HG03095 (cell line): ENCODE measurements around the gene RASSF8.

Experiments
- ATAC-seq: cut with Tn5 transposase; IDR thresholded peaks from one replicate; pipeline ENCODE4 v1.9.1; 2021; ENCODE audit warnings: moderate library complexity; ENCODE audit not compliant: unreplicated experiment

RASSF8 gene

DNA sequence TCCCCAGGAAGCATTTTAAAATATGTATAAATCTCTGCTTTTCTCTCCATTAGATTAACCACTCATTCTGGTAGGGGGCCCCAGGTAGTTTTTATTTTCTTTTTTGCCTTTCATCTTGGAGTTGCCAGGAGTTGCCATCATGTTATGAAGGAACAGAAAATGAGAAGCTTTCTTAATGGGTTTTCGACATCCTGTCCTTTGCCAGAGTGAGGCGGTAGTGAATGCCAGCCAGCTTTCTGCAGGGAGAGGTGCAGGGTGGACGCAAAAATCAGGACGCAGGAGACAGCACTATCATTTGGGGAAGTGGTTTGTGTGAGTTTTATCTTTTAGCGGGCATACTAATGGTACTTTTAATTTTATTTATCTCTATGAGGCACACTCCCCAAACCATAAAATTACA is 1.7 kb downstream of the RASSF8 start:
- no peak for ATAC-seq

- ATAC-seq, result no peak
Measured at GRCh38 chr12:25960961-25961360, 2.5 kb downstream of the RASSF8 start.

DNA sequence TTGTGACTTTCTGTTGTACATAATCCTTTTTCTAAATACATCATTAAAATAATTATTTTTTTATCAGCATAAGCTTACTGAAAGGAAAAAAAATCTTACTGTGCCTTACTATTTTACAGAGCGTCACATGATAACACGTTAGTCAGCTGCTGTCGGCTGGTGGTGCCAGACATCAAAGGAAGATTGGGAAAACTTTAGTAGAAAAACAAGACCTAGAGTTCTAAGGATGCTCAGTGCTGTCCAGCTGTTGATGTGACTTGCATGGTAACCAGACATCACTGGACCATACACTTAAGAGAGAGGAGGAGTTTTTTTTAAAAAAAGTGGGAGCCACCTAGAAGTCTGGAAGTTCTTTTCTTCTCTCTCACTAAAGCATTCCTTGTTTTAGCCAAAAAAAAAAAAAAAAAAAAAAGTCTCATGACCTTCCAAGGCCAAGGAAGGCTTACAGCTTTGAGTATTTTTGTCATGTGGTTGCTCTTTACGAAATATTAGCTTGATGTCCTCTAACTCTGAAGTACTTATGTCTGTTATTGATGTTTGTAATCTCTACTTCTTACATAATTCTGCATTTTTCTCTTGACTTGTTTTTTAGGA is 4.5 kb downstream of the RASSF8 start:
- no peak for ATAC-seq

GRCh38 chr12:25965682-25966081 is 7.2 kb downstream of the RASSF8 start:
- ATAC-seq, result no peak

DNA sequence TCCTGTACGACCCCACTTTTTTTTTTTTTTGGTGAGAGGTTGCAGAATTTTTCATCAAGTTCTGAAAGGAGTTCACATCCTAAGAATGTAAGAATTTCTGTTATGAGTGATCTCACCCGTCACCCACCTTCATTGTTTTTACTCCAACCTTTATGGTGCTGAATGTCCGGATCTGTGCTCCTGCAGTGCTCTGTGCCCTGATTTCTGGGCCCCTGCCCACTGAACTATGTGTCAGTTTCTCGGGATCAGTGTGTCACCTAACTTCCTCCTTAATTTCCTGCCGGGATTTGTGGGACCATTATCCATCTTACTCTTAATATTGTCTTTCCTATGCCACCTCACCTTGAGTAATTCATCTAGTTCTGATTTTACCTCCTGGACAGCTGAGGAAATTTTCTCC is 11.6 kb downstream of the RASSF8 start:
- ATAC-seq, result no peak

GRCh38 chr12:25970916-25971653 is 12.6 kb downstream of the RASSF8 start:
- ATAC-seq, result no peak

GRCh38 chr12:25971654-25972041 is 13.2 kb downstream of the RASSF8 start:
- no peak for ATAC-seq

GRCh38 chr12:25972783-25973182 is 14.3 kb downstream of the RASSF8 start:
- no peak for ATAC-seq

DNA sequence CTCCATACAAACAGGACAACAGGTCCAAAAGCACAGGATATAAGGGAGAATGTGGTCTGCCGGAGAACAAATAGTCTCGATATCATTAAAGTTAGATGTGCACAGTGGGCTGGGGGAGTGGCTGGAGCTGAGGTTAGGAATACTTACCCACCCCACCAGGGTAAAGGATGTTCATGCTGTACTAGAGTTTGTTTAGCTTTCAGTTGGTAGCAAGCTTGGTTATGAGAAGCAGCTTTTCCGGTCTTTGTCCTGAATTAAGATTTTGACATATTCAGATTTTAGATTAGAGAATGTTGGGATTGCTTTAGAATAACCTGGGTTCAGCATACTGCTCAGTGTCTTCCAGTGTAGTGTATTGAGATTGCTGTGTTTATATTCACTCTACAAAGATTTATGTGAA is 16.7 kb downstream of the RASSF8 start:
- no peak for ATAC-seq

GRCh38 chr12:25975682-25976081 is 17.2 kb downstream of the RASSF8 start:
- no peak for ATAC-seq

DNA sequence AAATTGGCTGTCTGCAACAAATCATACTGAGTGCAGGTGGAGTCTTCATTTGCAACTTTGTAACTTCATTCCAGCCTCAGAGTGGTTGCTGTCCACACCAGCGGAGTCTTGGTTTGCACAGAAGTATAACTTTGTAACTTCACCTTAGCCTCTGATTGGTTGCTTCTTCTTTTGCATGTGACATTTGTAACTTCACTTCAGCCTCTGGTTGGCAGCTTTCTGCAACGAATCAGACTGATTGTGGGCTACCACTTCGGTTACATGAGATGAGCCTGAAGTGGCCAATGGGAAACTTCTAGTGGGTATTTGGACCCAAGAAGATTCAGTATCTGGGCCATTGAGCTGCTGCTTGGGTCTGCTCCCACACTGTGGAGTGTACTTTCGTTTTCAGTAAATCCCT is 17.8 kb downstream of the RASSF8 start:
- ATAC-seq, result no peak

DNA sequence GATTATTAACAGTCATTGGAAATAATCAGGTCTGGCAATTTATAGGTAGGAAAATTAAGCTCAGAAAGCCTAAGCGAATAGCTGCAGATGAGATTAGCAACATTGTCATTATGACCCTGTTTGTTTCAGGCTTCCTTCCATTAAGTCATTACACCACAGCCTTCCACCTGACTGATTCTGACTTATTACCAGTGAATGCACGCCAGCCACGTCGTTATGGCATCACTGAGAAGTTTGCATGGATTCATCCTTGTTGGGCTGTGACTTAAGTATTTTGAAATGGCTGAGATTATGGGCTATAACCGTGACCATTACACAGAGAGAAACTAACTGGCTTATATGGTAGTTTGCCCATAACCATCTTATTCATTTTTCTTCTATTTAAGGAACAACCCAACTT is 18.6 kb downstream of the RASSF8 start:
- no peak for ATAC-seq

DNA sequence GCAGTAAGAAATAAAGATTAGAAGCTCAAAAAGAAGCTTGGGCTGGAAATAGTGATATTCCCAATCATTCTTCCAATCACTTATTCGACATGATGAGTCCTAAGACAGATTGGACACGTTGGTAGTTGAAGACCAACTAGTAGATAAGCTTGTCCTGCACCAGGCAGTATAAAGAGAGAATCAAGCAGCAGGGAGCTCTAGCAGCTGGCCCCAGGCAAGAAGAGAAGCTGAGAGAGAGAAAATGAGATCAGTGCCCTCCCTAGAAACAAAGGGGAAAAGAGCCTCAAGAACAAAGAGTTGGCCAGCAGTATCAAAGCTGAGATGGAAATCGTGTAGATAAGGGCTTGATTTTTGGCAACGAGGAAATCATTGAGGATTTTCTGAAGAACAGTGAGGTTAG is 20.6 kb downstream of the RASSF8 start:
- no peak for ATAC-seq

DNA sequence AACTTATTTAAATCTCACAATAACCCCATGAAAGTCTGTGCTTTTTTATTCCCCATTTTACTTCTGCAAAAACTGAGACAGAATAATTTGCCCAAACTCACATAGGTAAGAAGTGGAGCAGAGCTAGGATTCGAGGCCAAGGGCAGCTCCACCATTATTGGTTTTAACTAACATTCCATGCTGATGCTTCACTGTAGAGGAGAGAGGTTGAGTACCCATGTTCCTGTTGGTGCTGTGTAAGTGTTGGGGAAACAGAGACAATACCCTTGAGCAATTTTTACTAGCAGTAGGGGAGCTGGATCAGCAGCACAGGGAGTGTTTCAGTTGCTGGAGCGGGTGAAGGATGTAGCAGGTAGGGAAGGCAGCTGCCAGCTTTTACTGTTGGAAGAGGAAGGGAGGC is 21.1 kb downstream of the RASSF8 start:
- no peak for ATAC-seq

- no peak for ATAC-seq
Measured at GRCh38 chr12:25980035-25980434, 21.6 kb downstream of the RASSF8 start.

DNA sequence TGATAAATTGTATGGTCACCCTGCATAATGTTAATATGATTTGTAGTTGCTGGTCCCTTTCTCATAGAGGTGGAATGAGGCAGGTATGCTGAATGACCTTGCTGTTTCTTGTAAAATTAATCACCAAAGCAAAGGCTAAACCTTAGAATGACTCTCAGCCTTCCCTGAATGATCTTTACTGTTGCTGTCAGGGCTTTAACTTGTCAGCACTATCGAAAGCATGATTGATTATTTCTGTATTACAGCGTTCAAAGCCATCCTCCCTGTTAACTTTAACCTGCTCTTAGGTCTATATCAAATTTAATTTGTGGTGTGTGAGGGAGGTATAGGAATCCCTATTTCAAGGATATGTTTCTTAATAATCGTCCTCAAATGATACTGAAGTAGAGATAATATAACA is 23.1 kb downstream of the RASSF8 start:
- ATAC-seq, result no peak

DNA sequence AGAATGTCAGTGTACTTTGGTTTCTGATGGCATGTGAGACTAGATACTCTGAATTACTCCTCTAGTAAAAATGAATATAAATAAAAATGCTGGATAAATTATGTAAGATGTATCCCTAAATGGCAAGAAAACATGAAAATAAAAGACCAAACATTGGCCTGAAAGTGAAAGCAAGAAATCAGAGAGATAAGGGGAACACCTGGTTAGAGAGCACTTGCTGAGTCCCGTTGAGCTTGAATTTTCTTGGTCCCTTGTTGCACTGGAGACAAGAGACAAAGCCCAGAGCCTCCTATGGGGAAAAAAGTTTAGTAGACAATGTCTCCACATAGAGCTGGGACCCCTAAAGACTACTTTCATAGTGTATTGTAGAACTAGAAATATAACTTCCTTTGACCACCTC is 23.9 kb downstream of the RASSF8 start:
- ATAC-seq, result no peak

- no peak for ATAC-seq
Measured at GRCh38 chr12:25983625-25984024, 25.1 kb downstream of the RASSF8 start.

GRCh38 chr12:25984759-25985158 is 26.3 kb downstream of the RASSF8 start:
- ATAC-seq, result no peak

DNA sequence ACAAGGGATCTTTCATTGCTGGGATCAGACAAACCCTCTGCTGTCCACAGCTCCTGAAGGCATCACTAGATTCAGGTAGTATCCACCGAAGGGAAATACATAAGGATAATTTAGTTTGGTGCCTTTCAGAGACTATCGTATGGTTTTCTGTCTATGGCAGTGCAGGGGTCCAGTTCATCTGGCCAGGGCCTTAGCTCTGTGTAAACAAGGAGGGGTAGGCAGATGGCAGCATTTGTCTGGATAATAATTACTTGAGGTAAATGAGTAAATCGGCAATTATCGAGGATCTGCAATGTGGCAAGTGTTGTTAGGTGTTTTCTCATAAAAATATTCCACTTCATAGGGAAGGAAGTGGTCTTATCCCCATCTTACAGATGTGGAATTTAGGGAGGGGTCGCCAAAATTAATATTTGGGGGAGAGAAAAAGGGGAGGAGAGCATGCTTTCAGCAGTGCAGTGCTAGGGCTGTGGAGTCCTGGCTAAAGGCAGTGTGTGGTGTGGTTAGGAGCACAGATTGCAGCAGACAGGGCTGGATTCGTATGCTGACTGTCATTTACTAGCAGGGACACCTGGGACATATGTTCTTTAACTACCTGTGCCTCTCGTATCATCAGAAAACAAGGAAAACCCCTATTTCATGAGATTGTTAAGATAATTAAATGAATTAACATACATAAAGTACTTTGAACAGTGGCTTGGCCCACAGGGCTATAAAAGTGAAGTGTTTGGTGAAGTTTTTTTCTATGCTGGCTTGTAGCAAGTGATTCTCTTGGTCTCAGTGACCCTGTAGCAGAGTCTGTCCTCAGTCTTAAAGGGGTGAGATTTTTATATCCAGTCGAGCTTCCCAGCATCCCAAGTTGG is 27.1 kb downstream of the RASSF8 start:
- ATAC-seq, result no peak

DNA sequence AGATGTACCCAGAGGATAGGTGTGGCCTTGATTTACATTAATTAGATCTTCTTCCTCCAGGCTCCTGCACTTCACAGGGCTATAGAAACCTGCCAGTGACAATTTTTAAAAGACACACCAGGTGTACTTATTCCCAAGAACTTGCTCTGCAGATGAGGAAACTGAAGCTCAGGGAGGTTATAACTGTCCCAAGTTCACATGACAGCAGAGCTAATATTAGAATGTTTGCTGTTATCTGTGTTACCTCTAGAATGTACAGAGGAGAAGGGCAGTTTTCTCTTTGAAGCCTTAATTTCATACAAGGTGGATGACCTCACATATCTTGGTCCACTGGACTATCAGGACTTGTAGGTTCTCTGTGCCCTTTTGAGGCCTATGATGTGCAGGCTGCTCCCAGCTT is 27.7 kb downstream of the RASSF8 start:
- ATAC-seq, result no peak

DNA sequence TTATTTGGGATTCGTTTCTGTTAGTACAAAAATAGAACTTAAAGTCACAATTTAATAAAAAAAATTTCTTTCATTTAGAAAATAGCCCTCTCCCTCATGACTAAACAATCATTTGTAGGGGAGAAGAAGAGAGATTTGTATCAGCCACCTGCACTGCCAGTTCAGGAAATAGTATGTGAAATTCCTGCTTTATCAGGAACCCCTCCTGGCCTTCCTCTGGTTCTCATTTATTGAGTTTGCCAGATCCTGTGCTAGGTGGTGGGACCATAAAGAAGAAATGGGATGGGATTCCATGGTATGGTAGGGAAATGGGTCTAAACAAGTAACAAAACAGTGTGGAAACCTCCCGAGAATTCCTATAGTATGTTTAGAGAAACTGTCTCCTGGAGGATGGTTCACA is 30.0 kb downstream of the RASSF8 start:
- no peak for ATAC-seq
